Parathyroid adenoma (tissue), 2 donors: ENCODE measurements around the gene GPC5.

ENCODE experiments used
- H2AFZ ChIP-seq: fragments of 300-600 bp; sonication (generic); one replicate; pipeline ENCODE4 v1.7.0; 2017; ENCODE audit warnings: antibody characterized with exemption, mild to moderate bottlenecking
- H3K27ac ChIP-seq: fragments of 300-600 bp; sonication (generic); one replicate; pipeline ENCODE4 v1.7.0; 2017
- H3K27me3 ChIP-seq: fragments of 300-600 bp; sonication (generic); one replicate; pipeline ENCODE4 v1.7.0; 2017; ENCODE audit warnings: low read length; ENCODE audit not compliant: control insufficient read depth, insufficient read depth
- H3K36me3 ChIP-seq: fragments of 300-600 bp; sonication (generic); one replicate; pipeline ENCODE4 v1.7.0; 2017; ENCODE audit warnings: low read length; ENCODE audit not compliant: control insufficient read depth, insufficient read depth
- H3K4me1 ChIP-seq: fragments of 300-600 bp; sonication (generic); one replicate; pipeline ENCODE4 v1.7.0; 2017; ENCODE audit warnings: control low read depth
- H3K4me2 ChIP-seq: fragments of 300-600 bp; sonication (generic); one replicate; pipeline ENCODE4 v1.7.0; 2017; ENCODE audit warnings: low read length
- H3K4me3 ChIP-seq: fragments of 300-600 bp; sonication (generic); one replicate; pipeline ENCODE4 v1.7.0; 2017; ENCODE audit warnings: low read depth, low read length
- H3K79me2 ChIP-seq: fragments of 300-600 bp; sonication (generic); one replicate; pipeline ENCODE4 v1.7.0; 2017; ENCODE audit warnings: control low read depth
- H3K9ac ChIP-seq: fragments of 300-600 bp; sonication (generic); one replicate; pipeline ENCODE4 v1.7.0; 2017; ENCODE audit warnings: mild to moderate bottlenecking
- H3K9me3 ChIP-seq: fragments of 300-600 bp; sonication (generic); one replicate; pipeline ENCODE4 v1.7.0; 2017; ENCODE audit warnings: low read length; ENCODE audit not compliant: control insufficient read depth
- TF ChIP-seq, protein P1 (sequence below): fragments of 300-600 bp; sonication (generic); IDR thresholded peaks from one replicate; pipeline ENCODE4 v1.7.0; 2017; ENCODE audit warnings: antibody characterized with exemption, mild to moderate bottlenecking
- donor health status: primary hyperparathyroidism.

The GPC5 gene

DNA sequence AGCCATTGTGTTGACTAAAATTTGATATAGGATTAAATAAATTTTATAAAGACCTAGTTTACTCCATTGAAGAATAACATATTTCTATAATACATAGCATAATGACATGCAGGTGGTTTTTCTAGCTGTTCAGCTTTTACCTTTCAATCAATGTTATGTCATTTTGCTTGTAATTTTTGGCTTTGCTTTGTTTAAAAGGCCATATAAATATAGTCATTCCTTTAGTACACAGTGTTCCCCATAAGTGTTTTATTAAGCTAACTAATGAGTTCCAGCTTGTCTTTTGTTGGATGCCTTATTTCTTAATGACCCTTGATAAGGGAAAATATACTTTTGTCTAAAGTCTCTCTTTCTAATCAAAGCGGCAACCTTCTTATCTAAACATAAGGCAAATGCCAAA, 921.9 kb downstream of the GPC5 start:
- Histone ChIP-seq H3K9ac (no peak overlapping the region), H3K4me3 (no peak overlapping the region), H3K9me3 (no peaks in the 10 kb centered on the region), H3K4me2 (no peak overlapping the region), H2AFZ (no peak overlapping the region), H3K79me2 (no peaks in the 10 kb centered on the region), H3K36me3 (no peaks in the 10 kb centered on the region), H3K27ac (no peak overlapping the region), H3K27me3 (no peaks in the 10 kb centered on the region), H3K4me1 (no peaks in the 10 kb centered on the region)
- TF ChIP-seq, protein P1, sequence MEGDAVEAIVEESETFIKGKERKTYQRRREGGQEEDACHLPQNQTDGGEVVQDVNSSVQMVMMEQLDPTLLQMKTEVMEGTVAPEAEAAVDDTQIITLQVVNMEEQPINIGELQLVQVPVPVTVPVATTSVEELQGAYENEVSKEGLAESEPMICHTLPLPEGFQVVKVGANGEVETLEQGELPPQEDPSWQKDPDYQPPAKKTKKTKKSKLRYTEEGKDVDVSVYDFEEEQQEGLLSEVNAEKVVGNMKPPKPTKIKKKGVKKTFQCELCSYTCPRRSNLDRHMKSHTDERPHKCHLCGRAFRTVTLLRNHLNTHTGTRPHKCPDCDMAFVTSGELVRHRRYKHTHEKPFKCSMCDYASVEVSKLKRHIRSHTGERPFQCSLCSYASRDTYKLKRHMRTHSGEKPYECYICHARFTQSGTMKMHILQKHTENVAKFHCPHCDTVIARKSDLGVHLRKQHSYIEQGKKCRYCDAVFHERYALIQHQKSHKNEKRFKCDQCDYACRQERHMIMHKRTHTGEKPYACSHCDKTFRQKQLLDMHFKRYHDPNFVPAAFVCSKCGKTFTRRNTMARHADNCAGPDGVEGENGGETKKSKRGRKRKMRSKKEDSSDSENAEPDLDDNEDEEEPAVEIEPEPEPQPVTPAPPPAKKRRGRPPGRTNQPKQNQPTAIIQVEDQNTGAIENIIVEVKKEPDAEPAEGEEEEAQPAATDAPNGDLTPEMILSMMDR = no peak

DNA sequence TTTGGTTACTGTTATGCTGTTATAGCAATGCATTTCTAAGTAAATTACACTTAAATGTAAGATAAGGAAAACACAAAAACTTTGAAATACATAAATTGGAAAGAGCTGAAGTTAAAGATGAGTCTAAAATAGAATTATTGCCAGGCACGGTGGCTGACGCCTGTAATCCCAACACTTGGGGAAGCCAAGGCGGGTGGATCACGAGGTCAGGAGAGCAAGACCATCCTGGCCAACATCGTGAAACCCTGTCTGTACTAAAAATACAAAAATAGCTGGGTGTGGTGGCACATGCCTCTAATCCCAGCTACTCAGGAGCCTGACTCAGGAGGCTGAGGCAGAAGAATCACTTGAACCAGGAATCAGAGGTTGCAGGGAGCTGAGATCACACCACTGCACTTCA, 922.8 kb downstream of the GPC5 start:
- no peaks in the 10 kb centered on the region for H3K27me3 ChIP-seq
- no peaks in the 10 kb centered on the region for H3K36me3 ChIP-seq

DNA sequence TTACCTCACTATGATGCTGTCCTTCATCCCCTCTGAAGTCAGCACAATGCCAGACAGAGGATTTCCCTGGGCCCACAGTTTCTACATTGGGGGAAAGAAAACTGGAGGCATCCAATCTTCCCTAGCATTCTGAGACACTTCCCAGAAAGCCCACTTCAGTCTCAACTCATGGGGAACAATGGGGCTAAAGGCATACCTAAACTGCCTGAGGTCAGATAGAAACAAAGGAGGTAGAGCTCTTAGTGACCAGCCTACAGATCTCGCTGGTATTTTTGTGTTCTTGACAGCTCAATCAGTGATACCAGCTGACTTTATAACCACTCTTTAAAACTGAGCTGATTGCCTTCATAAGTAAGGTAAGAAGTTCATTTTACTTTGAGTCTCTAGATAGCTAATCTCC, 947.2 kb downstream of the GPC5 start:
- Histone ChIP-seq H2AFZ (no peak overlapping the region), H3K4me3 (no peak overlapping the region), H3K9ac (no peak overlapping the region), H3K36me3 (no peaks in the 10 kb centered on the region), H3K9me3 (no peaks in the 10 kb centered on the region), H3K27me3 (no peaks in the 10 kb centered on the region), H3K79me2 (no peaks in the 10 kb centered on the region), H3K27ac (no peak overlapping the region), H3K4me2 (no peak overlapping the region), H3K4me1 (no peaks in the 10 kb centered on the region)
- TF ChIP-seq, protein P1 = no peak

More for the DNA sequence above, 922.8 kb downstream of the GPC5 start:
- no peak overlapping the region for H2AFZ ChIP-seq
- H3K9me3 ChIP-seq = no peaks in the 10 kb centered on the region
- H3K4me2 ChIP-seq = no peak overlapping the region
- H3K4me3 ChIP-seq = no peak overlapping the region
- H3K27ac ChIP-seq = no peak overlapping the region
- H3K9ac ChIP-seq = no peak overlapping the region
- no peaks in the 10 kb centered on the region for H3K79me2 ChIP-seq
- TF ChIP-seq, protein P1 = no peak
- H3K4me1 ChIP-seq = no peaks in the 10 kb centered on the region

DNA sequence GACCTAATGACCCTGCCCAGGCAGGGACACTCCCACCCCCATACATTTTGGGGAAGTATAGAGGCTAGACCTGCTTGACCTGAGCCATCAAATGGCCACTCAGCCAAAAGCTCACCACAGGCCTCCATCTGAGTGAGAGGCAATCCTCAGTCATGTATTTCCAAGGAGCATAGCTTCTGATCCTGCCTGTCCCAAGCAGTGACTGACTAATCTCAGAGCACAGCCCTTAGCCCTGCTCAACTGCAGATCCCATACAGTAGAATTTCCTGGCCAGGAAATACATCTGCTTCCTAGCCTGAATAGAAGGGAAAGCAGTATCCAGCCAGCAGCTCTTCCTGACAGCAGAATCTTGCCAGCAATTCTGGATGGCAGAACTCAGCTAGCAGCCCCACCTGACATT, 947.6 kb downstream of the GPC5 start:
- H3K4me3 ChIP-seq = no peak overlapping the region
- TF ChIP-seq, protein P1 = no peak
- no peaks in the 10 kb centered on the region for H3K9me3 ChIP-seq
- no peaks in the 10 kb centered on the region for H3K79me2 ChIP-seq
- no peaks in the 10 kb centered on the region for H3K36me3 ChIP-seq
- no peaks in the 10 kb centered on the region for H3K4me1 ChIP-seq
- no peaks in the 10 kb centered on the region for H3K27me3 ChIP-seq
- H2AFZ ChIP-seq = no peak overlapping the region
- no peak overlapping the region for H3K27ac ChIP-seq
- no peak overlapping the region for H3K4me2 ChIP-seq
- no peak overlapping the region for H3K9ac ChIP-seq

DNA sequence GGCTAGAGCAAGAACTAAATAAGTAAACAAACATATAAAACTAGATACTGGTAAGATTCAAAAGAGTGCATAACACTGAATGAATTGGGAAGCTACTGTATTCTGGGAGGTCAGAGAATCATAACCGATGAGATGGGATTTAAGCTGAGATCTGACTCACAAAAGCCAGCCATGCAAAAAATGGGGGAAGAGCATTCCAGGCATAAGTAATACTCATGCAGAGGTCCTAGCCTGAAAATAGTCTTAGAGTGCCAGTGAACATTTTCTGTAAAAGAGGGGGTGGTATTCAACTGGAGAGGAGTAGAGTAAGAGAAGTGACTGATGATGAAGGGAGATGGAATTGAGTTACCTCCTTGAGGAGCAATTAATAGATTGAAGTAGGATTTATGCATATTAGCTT, 956.2 kb downstream of the GPC5 start:
- H3K27ac ChIP-seq = no peak overlapping the region
- H3K9ac ChIP-seq = no peak overlapping the region
- H3K9me3 ChIP-seq = no peaks in the 10 kb centered on the region
- H3K4me1 ChIP-seq = no peaks in the 10 kb centered on the region
- no peaks in the 10 kb centered on the region for H3K27me3 ChIP-seq
- H3K79me2 ChIP-seq = no peaks in the 10 kb centered on the region
- no peak overlapping the region for H2AFZ ChIP-seq
- H3K36me3 ChIP-seq = no peaks in the 10 kb centered on the region
- H3K4me3 ChIP-seq = no peak overlapping the region
- no peak overlapping the region for H3K4me2 ChIP-seq
- TF ChIP-seq, protein P1 = no peak
